ENCODE data around the gene MT1M. TPM values are rescaled to one million over a fixed set of nuclear protein-coding genes. Genes with fewer than 3 reads are reported as not detected.

The MT1M gene
- total RNA-seq, 1 donor from 2014 or later: not detected

DNA sequence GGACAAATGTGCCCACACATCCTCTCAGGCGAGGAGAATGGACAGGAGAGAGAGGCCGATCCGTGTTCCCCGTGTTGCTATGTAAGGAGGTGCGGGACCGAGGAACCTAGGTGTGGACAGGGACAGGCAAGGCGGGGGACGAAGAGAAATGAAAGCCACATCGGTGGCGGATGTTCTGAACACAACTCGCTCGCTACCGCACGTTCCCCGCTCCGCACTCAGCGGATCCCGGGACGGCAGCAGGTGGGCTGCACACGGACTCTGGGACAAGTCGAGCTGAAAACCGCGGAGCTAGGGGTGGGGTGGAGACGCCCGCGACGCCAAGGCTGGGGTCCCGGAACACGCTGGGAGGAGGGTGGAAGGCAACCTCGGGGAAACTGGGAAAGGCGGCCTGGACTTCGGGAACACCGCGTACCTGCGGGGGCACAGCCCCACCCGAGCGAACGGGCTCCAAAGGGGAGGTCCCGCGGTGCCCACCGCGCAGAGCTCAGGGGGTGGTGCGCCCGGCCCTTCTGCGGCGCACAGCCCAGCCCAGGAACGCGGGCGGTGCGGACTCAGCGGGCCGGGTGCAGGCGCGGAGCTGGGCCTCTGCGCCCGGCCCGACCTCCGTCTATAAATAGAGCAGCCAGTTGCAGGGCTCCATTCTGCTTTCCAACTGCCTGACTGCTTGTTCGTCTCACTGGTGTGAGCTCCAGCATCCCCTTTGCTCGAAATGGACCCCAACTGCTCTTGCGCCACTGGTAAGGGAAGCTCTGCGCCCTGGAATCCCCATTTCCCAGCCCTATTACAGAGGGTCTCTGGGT is 7.1 kb upstream of the MT1M start, which contains the start of gene MT1E:
Gene MT1E, plus strand, starts transcription at position 642 of the 803 bp plus-strand sequence. Its CDS starts 71 bp downstream, at position 713.
- H3K9me3 Mint-ChIP-seq: no peaks in the 10 kb centered on the region

DNA sequence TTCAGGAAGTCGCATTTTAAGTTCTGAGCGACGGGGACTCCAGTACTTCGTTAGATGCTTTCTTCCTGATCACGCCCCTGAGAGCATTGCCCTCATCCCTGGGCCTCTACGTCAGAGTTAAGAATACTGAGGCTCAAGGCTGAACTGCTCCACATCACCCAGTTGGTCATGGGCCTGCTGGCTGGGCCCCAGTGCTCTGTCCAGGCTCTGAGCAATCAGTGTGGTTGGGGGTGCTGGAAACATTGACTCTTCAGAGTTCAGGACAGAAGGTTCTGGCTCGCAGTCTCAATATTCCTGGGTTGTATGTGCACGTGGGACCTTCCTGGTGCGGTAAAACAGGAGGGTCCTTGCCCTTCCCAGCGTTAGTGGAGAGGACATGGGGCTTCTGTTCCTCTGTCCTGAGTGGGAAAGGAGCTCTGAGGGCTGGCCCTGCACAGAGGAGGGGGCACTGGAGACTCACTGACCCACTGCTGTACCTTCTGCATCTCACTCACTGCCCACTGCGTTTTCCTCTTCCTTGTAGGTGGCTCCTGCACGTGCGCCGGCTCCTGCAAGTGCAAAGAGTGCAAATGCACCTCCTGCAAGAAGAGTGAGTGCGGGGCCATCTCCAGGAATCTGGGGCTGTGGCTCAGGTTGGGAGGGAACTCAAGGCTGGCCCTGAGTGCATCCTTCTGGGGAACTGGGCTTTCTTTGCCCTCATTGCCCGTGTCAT is 6.4 kb upstream of the MT1M start:
- intact Hi-C loops (cut with micrococcal nuclease): loop anchor here (1.0 to 5.0 kb wide), 4 partner anchors 9 to 49 kb away; partner anchors contain the start of gene MT2A
- H3K9me3 Mint-ChIP-seq: no peaks in the 10 kb centered on the region
- peaks cover 11% of the 10 kb centered on the region for H3K27me3 Mint-ChIP-seq (ENCODE audit: low read depth)
- no peak for DNase-seq (ENCODE audit: low spot score)
- peak overlapping the region; percentile 94 for H3K4me3 Mint-ChIP-seq (ENCODE audit: low read depth)
- H3K4me1 Mint-ChIP-seq (ENCODE audit: low read depth): peaks cover 25% of the 10 kb centered on the region
- peaks cover 7% of the 10 kb centered on the region for H3K36me3 Mint-ChIP-seq (ENCODE audit: low read depth)
- H3K27ac Mint-ChIP-seq: peak overlapping the region; percentile 93

More for the DNA sequence above, 7.1 kb upstream of the MT1M start, which contains the start of gene MT1E:
- Mint-ChIP-seq H3K27ac (peak within 1 kb of the TSS; percentile 95), H3K4me1 (ENCODE audit: low read depth) (peaks cover 24% of the 10 kb centered on the region), H3K36me3 (ENCODE audit: low read depth) (peaks cover 7% of the 10 kb centered on the region), H3K4me3 (ENCODE audit: low read depth) (peak within 1 kb of the TSS; percentile 94), H3K27me3 (ENCODE audit: low read depth) (peaks cover 5% of the 10 kb centered on the region)
- intact Hi-C loops (cut with micrococcal nuclease): loop anchor here (1.0 to 5.0 kb wide), 4 partner anchors 8 to 48 kb away; partner anchors contain the start of gene MT2A
- DNase-seq (ENCODE audit: low spot score): peak; percentile 67

DNA sequence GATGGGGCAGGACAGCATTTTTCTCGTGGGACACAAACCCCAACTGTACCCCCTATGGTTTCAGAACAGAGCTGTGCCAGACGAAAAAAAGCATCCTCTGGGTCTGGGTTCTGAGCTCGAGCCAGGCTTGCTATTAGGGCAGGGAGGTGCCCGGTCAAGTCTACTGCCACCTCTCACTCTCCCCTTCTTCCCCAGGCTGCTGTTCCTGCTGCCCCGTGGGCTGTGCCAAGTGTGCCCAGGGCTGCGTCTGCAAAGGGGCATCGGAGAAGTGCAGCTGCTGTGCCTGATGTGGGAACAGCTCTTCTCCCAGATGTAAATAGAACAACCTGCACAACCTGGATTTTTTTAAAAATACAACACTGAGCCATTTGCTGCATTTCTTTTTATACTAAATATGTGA is 5.8 kb upstream of the MT1M start:
- Mint-ChIP-seq H3K27ac (no peak overlapping the region), H3K36me3 (ENCODE audit: low read depth) (peaks cover 7% of the 10 kb centered on the region), H3K27me3 (ENCODE audit: low read depth) (peaks cover 17% of the 10 kb centered on the region), H3K4me3 (ENCODE audit: low read depth) (peak overlapping the region; percentile 94), H3K9me3 (no peaks in the 10 kb centered on the region), H3K4me1 (ENCODE audit: low read depth) (peaks cover 26% of the 10 kb centered on the region)
- no peak for DNase-seq (ENCODE audit: low spot score)
- intact Hi-C loops (cut with micrococcal nuclease): loop anchor here (5.0 kb wide), 1 partner anchor 49 kb away; no protein-coding TSS in a partner anchor

DNA sequence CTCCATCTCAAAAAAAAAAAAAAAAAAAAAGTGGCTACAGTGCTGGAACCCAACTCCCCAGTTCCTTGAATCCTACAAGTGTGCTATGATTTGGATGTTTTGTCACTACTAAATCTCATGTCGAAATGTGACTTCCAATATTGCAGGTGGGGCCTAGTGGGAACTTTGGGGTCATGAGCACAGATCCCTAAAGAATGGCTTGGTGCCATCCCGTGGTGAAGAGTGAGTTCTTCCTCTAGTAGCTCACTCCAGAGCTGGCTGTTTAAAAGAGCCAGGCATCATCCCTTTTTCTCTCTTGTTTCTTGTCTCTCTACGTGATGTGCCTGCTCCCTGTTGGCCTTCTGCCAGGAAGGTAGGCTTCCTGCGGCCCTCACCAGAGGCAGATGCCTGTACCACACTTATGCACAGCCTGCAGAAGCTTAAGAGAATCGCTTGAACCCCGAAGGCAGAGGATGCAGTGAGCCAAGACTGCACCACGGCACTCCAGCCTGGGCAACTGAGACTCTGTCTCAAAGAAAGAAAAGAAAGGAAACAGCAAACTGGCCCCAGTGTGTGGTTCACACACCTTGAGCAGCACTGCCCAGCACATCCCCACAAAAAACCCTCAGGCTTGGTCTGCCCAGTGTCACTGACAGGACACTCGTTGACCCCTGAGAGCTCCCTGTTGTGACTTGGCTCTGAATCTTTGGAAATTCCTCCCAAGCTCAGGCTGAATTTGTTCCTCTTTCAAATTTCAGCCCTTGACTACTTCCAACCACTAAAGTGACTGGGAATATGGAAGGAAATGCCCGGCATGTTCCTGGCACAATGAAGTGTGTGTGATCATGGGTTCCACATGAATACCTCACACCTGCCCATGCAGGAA is 3.7 kb upstream of the MT1M start:
- H3K27ac Mint-ChIP-seq: no peak overlapping the region
- intact Hi-C loops (cut with micrococcal nuclease): loop anchor here (5.0 kb wide), 1 partner anchor 51 kb away; no protein-coding TSS in a partner anchor
- no peak for DNase-seq (ENCODE audit: low spot score)
- H3K4me1 Mint-ChIP-seq (ENCODE audit: low read depth): peaks cover 33% of the 10 kb centered on the region
- peaks cover 7% of the 10 kb centered on the region for H3K36me3 Mint-ChIP-seq (ENCODE audit: low read depth)
- H3K27me3 Mint-ChIP-seq (ENCODE audit: low read depth): peaks cover 33% of the 10 kb centered on the region
- no peak overlapping the region for H3K4me3 Mint-ChIP-seq (ENCODE audit: low read depth)
- no peaks in the 10 kb centered on the region for H3K9me3 Mint-ChIP-seq

DNA sequence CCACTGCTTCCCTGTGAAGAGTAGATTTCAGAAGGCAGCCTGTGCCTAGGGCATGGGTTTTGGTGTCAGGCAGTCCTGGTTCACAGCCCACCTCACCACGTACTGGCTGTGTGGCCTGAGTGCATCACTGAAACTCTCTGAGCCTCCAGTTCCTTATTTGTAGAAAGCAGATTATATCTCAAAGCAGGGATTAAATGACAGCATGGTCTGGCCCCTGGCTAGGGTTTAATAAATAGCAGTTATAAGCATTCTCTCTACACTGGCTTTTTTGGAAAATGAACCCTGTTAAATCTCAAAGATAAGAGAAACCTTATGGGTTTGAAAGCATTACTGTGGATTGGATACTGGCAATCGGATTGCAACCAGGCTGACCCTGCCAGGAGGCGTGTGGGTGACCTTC is 2.9 kb upstream of the MT1M start:
- Mint-ChIP-seq H3K36me3 (ENCODE audit: low read depth) (peaks cover 7% of the 10 kb centered on the region), H3K27me3 (ENCODE audit: low read depth) (peaks cover 40% of the 10 kb centered on the region), H3K27ac (no peak overlapping the region), H3K9me3 (no peaks in the 10 kb centered on the region), H3K4me1 (ENCODE audit: low read depth) (peaks cover 30% of the 10 kb centered on the region), H3K4me3 (ENCODE audit: low read depth) (no peak overlapping the region)
- DNase-seq (ENCODE audit: low spot score): no peak
- intact Hi-C loops (cut with micrococcal nuclease): loop anchor here (5.0 kb wide), 1 partner anchor 52 kb away; no protein-coding TSS in a partner anchor

DNA sequence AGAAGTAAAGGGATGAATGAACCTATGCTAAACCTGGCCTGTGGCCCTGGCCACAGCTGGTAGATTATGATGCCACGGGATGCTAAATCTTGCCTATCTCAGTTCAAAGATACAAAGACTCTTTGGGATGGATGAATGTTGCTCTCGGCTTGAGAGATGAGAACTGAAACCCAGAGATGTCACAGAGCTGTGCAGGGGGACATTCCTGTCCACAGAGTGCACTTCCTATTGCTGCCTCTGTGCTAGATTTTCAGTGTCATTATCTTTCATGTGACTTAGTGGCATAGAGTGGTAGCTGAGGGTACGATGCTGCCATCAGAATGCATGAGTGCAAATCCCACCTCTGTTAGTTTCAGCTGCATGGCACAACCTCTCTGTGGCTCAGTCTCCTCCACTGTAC is 2.3 kb upstream of the MT1M start:
- peaks cover 4% of the 10 kb centered on the region for H3K36me3 Mint-ChIP-seq (ENCODE audit: low read depth)
- no peak overlapping the region for H3K4me3 Mint-ChIP-seq (ENCODE audit: low read depth)
- H3K9me3 Mint-ChIP-seq: no peaks in the 10 kb centered on the region
- H3K27ac Mint-ChIP-seq: no peak overlapping the region
- DNase-seq (ENCODE audit: low spot score): no peak
- H3K4me1 Mint-ChIP-seq (ENCODE audit: low read depth): peaks cover 28% of the 10 kb centered on the region
- H3K27me3 Mint-ChIP-seq (ENCODE audit: low read depth): peaks cover 46% of the 10 kb centered on the region
- intact Hi-C loops (cut with micrococcal nuclease): loop anchor here (5.0 kb wide), 1 partner anchor 37 kb away; the partner anchor contains the start of genes MT1G and MT1H

DNA sequence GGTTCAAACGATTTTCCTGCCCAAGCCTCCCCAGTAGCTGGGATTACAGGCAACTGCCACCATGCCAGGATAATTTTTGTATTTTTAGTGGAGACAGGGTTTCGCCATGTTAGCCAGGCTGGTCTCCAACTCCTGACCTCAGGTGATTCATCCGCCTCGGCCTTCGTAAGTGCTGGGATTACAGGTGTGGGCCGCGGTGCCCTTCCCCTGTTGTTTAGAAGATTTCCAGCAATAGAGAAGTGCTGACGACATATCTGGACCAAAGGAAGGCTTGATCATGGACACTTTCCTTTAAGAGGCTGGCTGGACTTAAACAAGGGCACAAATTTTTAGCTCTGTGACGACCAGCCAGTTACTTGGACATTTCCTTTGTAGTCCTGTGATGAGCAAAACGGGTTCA is 1.3 kb upstream of the MT1M start:
- no peak for DNase-seq (ENCODE audit: low spot score)
- Mint-ChIP-seq H3K9me3 (no peaks in the 10 kb centered on the region), H3K27ac (no peak overlapping the region), H3K4me1 (ENCODE audit: low read depth) (peaks cover 23% of the 10 kb centered on the region), H3K4me3 (ENCODE audit: low read depth) (no peak overlapping the region), H3K36me3 (ENCODE audit: low read depth) (peaks cover 3% of the 10 kb centered on the region), H3K27me3 (ENCODE audit: low read depth) (peaks cover 53% of the 10 kb centered on the region)
- intact Hi-C loops (cut with micrococcal nuclease): loop anchor here (5.0 kb wide), 1 partner anchor 36 kb away; the partner anchor contains the start of genes MT1G and MT1H

DNA sequence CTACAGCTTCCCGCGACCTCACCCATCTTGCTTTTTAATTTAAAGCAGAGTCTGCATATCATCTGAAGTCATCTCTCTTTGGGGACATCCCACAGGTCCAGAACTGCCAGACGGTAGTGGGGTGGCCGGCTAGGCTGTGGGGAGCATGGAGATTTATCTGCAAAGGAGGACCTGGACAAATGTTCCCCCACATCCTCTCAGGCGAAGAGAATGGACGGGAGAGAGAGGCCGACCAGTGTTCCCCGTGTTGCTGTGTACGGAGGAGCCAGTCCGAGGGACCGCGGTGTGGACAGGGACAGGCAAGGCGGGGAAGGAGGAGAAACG is 665 bp upstream of the MT1M start:
- no peak for DNase-seq (ENCODE audit: low spot score)
- intact Hi-C loops (cut with micrococcal nuclease): loop anchor here (5.0 kb wide), 1 partner anchor 36 kb away; the partner anchor contains the start of genes MT1G and MT1H
- peak overlapping the region; percentile 54 for H3K4me3 Mint-ChIP-seq (ENCODE audit: low read depth)
- H3K27ac Mint-ChIP-seq: no peak overlapping the region
- peaks cover 23% of the 10 kb centered on the region for H3K4me1 Mint-ChIP-seq (ENCODE audit: low read depth)
- H3K36me3 Mint-ChIP-seq (ENCODE audit: low read depth): peaks cover 3% of the 10 kb centered on the region
- no peaks in the 10 kb centered on the region for H3K9me3 Mint-ChIP-seq
- peaks cover 59% of the 10 kb centered on the region for H3K27me3 Mint-ChIP-seq (ENCODE audit: low read depth)

DNA sequence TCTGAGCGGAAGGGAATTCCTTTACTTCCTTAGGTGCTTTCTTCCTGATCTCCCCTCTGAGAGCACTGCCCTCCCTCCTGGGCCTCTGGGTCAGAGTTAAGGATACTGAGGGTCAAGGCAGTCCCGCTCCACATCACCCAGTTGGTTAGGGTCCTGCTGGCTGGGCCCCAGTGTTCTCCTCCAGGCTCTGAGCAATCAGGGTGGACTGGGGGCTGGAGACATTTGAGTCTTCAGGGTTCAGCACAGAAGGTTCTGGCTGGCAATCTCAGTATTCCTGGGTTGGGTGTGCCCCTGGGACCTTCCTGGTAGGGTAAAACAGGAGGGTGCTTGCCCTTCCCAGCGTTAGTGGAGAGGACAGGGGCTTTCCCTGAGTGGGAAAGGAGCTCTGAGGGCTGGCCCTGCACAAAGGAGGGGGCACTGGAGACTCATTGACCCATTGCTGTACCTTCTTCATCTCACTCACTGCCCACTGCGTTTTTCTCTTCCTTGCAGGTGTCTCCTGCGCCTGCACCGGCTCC is 448 bp downstream of the MT1M start:
- peaks cover 28% of the 10 kb centered on the region for H3K4me1 Mint-ChIP-seq (ENCODE audit: low read depth)
- H3K27me3 Mint-ChIP-seq (ENCODE audit: low read depth): peaks cover 70% of the 10 kb centered on the region
- H3K9me3 Mint-ChIP-seq: no peaks in the 10 kb centered on the region
- peak overlapping the region; percentile 62 for H3K4me3 Mint-ChIP-seq (ENCODE audit: low read depth)
- no peak overlapping the region for H3K27ac Mint-ChIP-seq
- DNase-seq (ENCODE audit: low spot score): no peak
- intact Hi-C loops (cut with micrococcal nuclease): loop anchor here (5.0 kb wide), 1 partner anchor 34 kb away; the partner anchor contains the start of genes MT1G and MT1H
- H3K36me3 Mint-ChIP-seq (ENCODE audit: low read depth): no peaks in the 10 kb centered on the region

DNA sequence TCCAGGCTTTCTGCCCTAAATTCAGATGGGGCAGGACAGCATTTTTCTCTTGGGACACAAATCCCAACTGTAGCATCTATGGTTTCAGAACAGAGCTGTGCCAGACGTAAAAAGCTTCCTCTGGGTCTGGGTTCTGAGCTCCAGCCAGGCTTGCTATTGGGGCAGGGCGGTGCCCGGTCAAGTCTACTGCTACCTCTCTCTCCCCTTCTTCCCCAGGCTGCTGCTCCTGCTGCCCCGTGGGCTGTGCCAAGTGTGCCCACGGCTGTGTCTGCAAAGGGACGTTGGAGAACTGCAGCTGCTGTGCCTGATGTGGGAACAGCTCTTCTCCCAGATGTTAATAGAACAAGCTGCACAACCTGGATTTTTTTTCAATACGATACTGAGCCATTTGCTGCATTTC is 1.1 kb downstream of the MT1M start:
- intact Hi-C loops (cut with micrococcal nuclease): loop anchor here (5.0 kb wide), 1 partner anchor 34 kb away; the partner anchor contains the start of genes MT1G and MT1H
- Mint-ChIP-seq H3K9me3 (no peaks in the 10 kb centered on the region), H3K4me3 (ENCODE audit: low read depth) (no peak overlapping the region), H3K4me1 (ENCODE audit: low read depth) (peaks cover 31% of the 10 kb centered on the region), H3K27ac (no peak overlapping the region), H3K36me3 (ENCODE audit: low read depth) (no peaks in the 10 kb centered on the region), H3K27me3 (ENCODE audit: low read depth) (peaks cover 74% of the 10 kb centered on the region)
- no peak for DNase-seq (ENCODE audit: low spot score)

DNA sequence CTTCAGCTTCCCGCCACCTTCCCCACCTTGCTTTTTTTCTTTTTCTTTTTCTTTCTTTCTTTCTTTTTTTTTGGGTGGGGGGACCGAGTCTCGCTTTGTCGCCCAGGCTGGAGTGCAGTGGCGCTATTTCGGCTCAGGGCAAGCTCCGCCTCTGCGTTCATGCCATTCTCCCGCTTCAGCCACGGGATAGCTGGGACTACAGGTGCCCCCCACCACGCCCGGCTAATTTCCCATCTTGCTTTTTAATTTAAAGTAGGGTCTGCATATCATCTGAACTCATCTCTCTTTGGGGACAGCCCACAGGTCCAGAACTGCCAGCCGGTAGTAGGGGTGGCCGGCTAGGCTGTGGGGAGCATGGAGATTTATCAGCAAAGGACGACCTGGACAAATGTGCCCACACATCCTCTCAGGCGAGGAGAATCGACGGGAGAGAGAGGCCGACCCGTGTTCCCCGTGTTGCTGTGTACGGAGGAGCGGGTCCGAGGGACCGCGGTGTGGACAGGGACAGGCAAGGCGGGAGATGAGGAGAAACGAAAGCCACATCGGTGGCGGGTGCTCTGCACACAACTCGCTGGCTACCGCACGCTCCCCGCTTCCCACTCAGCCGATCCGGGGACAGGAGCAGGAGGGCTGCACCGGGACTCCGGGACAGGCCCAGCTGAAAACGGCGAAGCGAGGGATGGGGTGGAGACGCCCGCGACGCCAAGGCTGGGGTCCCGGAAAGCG is 2.4 kb downstream of the MT1M start:
- H3K4me1 Mint-ChIP-seq (ENCODE audit: low read depth): peaks cover 33% of the 10 kb centered on the region
- H3K27me3 Mint-ChIP-seq (ENCODE audit: low read depth): peaks cover 85% of the 10 kb centered on the region
- H3K4me3 Mint-ChIP-seq (ENCODE audit: low read depth): peak overlapping the region; percentile 65
- DNase-seq (ENCODE audit: low spot score): no peak
- intact Hi-C loops (cut with micrococcal nuclease): loop anchor here (2.0 to 5.0 kb wide), 2 partner anchors 18 to 32 kb away; partner anchors contain the start of genes MT1G and MT1H
- H3K36me3 Mint-ChIP-seq (ENCODE audit: low read depth): no peaks in the 10 kb centered on the region
- no peaks in the 10 kb centered on the region for H3K9me3 Mint-ChIP-seq
- no peak overlapping the region for H3K27ac Mint-ChIP-seq
